NCI-H1048 (cell line): ENCODE results near the gene ERICH4.
"Not testable (repeated sequence)": the region's sequence is repeated elsewhere in the genome, so short reads cannot be mapped to it uniquely, and the experiment has no call there.

Source experiments
- DNase-seq: peaks from one replicate; lab custom pipeline; 2025; lab: John Stamatoyannopoulos, UW

The ERICH4 gene

DNA sequence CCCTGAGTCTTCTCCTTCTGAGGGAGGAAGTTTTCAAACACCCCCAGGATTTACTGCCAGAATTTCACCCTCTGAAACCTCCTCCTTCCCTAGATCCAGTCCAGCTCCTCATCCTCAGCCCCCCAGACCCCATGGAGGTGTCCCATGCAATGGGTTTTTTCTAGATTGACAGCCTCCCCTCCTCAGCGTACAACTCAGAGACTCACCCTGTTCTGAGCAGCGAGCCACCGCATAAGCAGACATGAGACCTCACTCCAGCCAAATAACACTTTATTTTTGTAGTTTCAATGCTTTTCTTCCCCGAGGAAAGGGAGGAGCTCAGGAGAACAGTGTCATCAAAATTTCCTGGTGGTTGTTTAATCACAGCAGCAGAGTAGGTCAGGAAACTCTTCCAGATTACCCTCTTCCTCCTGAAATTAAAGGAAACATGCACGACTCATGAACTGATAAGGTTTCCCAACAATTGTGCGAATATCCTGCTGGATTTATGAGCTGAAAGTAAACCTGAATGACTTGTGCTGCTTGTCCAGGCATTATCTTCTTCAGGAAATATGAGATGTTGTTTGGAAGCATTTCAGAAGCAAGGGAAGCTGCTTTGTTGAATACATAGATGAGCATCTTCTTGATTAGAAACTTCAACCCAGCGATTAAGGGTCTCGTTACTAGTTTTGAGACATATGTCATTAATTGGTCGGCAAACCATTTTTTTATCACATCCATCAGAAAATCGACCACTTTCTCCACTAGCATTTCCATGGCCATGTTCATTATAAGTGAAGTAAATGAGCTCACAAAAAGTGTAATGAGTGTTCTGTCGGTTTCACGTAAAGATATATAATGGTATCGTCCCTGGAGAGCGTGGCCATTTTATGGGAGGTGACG lies 36.2 kb downstream of the ERICH4 start:
- DNase-seq: no peak

DNA sequence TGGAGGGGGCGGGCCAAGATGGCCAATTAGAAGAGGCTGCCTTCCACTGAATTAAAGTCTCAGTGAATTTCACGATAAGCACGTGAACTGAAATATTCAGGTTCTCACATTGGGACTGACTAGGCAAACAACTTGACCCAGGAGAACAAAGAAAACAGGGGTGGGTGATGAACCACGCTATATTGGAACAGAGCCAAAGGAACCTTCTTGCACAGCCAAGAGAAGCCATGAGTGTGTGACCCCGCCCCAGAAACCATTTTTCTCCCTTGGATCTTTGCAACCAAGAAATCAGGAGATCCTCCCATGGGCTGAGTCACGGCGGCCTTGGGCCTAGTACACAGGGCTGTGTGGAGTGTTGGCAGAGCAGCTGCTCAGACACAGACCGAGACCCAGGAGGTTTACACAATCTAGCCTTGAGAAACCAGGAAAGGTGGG lies 36.8 kb downstream of the ERICH4 start:
- DNase-seq: no peak

DNA sequence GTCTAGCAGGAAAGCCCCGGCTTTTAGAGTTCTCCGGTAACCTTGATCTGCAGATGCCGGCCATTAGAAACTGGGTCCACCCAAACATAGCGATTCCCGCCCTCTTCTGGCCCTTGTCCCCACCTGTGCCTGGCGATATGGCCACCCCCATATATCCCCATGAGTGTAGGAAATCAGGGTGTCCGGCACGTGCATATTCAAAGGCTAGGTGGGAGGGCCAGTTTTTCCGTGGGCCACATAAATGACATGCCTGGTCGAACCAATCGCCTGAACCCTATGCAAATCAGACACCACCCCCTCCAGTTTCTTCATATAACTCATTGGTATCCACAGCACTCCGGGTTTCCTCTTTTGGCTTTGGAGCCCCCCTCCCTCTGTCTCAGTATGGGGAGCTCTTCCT lies 37.4 kb downstream of the ERICH4 start:
- DNase-seq: no peak

DNA sequence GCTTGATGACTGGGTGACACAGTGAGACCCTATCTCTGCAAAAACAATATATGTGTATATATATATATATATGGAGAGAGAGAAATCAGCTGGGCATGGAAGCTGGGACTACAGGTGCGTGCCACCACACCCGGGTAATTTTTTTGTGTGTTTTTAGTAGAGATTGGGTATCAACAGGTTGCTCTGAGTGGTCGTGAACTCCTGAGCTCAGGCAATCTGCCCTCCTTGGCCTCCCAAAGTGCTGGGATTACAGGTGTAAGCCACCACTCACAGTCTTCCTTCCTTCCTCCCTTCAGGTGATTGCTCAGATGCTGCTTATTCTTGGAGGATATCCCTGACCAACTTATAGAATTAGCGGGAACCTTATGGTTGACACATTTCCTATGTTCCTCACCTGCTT lies 41.9 kb downstream of the ERICH4 start:
- no peak for DNase-seq

DNA sequence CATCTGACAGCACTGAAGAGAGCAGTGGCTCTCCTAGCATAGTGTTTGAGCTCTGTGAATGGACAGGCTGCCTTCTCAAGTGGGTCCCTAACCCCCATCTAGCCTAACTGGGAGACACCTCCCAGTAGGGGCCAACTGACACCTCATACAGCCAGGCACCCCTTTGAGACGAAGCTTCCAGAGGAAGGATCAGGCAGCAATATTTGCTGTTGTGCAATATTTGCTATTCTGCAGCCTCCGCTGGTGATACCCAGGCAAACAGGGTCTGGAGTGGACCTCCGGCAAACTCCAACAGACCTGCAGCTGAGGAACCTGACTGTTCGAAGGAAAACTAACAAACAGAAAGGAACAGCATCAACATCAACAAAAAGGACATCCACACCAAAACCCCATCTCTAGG lies 44.0 kb downstream of the ERICH4 start:
- DNase-seq: not testable (repeated sequence)

DNA sequence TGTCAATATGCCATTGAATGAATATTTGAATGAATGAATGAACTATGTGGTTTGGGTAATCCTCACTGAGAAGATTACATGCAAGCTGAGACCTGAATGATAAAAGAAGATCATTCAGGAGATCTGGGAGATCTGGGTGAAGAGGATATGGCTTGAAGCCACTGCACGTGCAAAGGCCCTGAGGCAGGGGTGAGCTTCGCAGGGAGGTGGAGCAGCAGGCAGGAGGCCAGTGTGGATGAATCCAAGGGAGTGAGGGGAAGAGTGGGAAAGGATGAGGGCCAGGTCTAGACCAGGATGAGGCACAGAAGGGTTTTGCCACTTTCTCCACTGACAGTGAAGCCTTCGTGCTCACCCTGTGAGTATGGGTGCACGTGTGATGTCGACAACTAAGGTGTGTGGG lies 49.9 kb downstream of the ERICH4 start:
- no peak for DNase-seq
